ENCODE data around the gene CDH5. TPM values are rescaled to one million over a fixed set of nuclear protein-coding genes. Genes with fewer than 3 reads are reported as not detected.

Gene CDH5
- total RNA-seq, 1 donor from 2014 or later = 0.63 TPM

GRCh38 chr16:66337463-66338188, 28.9 kb upstream of the CDH5 start:
- TF ChIP-seq CTCF (conservative IDR thresholded peaks at IDR 0.05; ENCODE audit: low read depth, low read length) = no peak
- H3K4me3 ChIP-seq (ENCODE audit: low read depth, low read length) = no peak overlapping the region
- no peak for DNase-seq (ENCODE audit: low read depth)

- TF ChIP-seq CTCF (conservative IDR thresholded peaks at IDR 0.05; ENCODE audit: low read depth, low read length) = peak; percentile 71
- H3K4me3 ChIP-seq (ENCODE audit: low read depth, low read length) = no peak overlapping the region
- no peak for DNase-seq (ENCODE audit: low read depth)
Observed at GRCh38 chr16:66342294-66342900, 24.1 kb upstream of the CDH5 start.

- peak; percentile 75 for TF ChIP-seq CTCF (conservative IDR thresholded peaks at IDR 0.05; ENCODE audit: low read depth, low read length)
- H3K4me3 ChIP-seq (ENCODE audit: low read depth, low read length) = no peak overlapping the region
- DNase-seq (ENCODE audit: low read depth) = no peak
Observed at GRCh38 chr16:66344533-66345145, 21.9 kb upstream of the CDH5 start.

- H3K4me3 ChIP-seq (ENCODE audit: low read depth, low read length) = no peak overlapping the region
- no peak for TF ChIP-seq CTCF (conservative IDR thresholded peaks at IDR 0.05; ENCODE audit: low read depth, low read length)
- DNase-seq (ENCODE audit: low read depth) = no peak
Observed at GRCh38 chr16:66346221-66346620, 20.3 kb upstream of the CDH5 start.

- no peak overlapping the region for H3K4me3 ChIP-seq (ENCODE audit: low read depth, low read length)
- DNase-seq (ENCODE audit: low read depth) = no peak
- no peak for TF ChIP-seq CTCF (conservative IDR thresholded peaks at IDR 0.05; ENCODE audit: low read depth, low read length)
Observed at GRCh38 chr16:66352304-66352703, 14.2 kb upstream of the CDH5 start.

GRCh38 chr16:66353055-66353454, 13.4 kb upstream of the CDH5 start:
- H3K4me3 ChIP-seq (ENCODE audit: low read depth, low read length) = no peak overlapping the region
- TF ChIP-seq CTCF (conservative IDR thresholded peaks at IDR 0.05; ENCODE audit: low read depth, low read length) = no peak
- no peak for DNase-seq (ENCODE audit: low read depth)

Measured in epithelial cell of proximal tubule (primary cell).